ENCODE measurements around the gene GUCA2A. TPM values are rescaled to one million over a fixed set of nuclear protein-coding genes. Genes with fewer than 3 reads are reported as not detected.

GUCA2A gene
- total and polyA plus RNA-seq, 2 of the 13 experiments (the other 11 are each of a cell fraction or from before 2014, with no cell fraction given) = not detected

DNA sequence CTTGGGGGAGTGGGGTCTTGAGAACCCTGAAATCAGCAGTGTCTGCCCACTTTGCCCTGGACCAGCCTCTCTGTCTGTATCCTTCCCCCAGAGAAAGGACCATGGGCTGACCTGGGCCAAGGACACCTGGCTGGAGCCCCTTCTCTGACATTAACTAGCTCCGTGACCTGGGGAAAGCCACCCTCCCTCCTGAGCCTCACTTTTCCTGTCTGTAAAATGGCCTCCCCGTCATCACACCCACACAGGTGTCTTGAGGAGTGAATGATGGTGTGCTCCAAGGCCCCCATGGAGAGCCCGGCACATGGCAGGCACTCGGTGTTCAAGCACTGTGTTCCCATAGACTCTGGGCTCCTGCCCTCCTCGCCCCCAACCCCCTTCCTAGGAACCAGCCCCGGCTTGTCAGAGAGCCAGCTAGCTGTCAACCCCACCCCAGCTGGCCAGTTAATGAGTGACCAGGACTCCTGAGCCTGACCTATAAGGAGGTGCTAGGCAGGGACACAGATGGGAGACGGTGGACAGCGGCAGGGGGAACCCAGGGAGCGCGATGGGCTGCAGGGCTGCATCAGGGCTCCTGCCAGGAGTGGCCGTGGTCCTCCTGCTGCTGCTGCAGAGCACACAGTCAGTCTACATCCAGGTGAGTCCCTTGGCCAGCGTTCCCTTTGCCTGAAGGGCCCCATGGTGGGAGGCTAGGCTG, 11.5 kb downstream of the GUCA2A start, which contains the start of gene GUCA2B (continued):
- TF ChIP-seq, protein P1, sequence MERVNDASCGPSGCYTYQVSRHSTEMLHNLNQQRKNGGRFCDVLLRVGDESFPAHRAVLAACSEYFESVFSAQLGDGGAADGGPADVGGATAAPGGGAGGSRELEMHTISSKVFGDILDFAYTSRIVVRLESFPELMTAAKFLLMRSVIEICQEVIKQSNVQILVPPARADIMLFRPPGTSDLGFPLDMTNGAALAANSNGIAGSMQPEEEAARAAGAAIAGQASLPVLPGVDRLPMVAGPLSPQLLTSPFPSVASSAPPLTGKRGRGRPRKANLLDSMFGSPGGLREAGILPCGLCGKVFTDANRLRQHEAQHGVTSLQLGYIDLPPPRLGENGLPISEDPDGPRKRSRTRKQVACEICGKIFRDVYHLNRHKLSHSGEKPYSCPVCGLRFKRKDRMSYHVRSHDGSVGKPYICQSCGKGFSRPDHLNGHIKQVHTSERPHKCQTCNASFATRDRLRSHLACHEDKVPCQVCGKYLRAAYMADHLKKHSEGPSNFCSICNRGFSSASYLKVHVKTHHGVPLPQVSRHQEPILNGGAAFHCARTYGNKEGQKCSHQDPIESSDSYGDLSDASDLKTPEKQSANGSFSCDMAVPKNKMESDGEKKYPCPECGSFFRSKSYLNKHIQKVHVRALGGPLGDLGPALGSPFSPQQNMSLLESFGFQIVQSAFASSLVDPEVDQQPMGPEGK (CRISPR knock-in tag; IDR thresholded peaks at IDR 0.05) = 0 out of 2 replicates have a peak, but pooled peaks have one; percentile 9

DNA sequence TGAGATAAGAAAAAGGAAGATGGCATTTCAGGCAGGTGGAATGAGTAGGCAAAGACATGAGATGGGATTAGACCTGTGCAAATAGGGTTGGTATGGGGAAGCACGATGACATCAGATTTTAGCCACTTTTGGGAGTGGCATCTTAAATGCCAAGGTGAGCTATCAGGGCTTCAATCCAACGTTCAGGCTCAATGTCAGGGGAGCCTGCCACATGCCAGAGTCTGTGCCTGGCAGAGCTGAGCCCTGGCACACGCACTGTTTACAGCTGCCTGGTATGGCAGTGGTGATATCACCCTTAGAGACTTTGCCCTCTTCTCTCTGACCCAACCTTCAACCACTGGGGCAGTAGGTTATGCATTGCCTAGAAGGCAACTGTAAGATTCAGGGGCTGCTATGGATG, 12.4 kb downstream of the GUCA2A start:
- DNase-seq (ENCODE audit: low spot score) (no peak), ATAC-seq (no peak), FAIRE-seq (no peak)
- no peaks in the 10 kb centered on the region for H3K36me3 ChIP-seq (replicated peaks in 1 of 2; ENCODE audit: control insufficient read depth in 1 of 2, insufficient read depth in 2 of 2, low read length in 2 of 2)
- peaks cover 11% of the 10 kb centered on the region; the same call in 1 of the 2 replicates for H3K4me1 ChIP-seq (ENCODE audit: insufficient read depth, low read length)
- no peaks in the 10 kb centered on the region for H3K79me2 ChIP-seq (ENCODE audit: insufficient read depth, low read length)
- 50% methylated on average over 1 of the region's 3 CpGs for WGBS (ENCODE audit: low lambda C conversion rate)
- H3K4me2 ChIP-seq (ENCODE audit: low read depth, low read length) = no peak overlapping the region
- H3K27ac ChIP-seq (ENCODE audit: extremely low read length, insufficient read depth, low read length) = no peak overlapping the region
- ChIA-PET POLR2A (no interaction called here), CTCF (ENCODE audit: low intra/inter-chr PET ratio, low total read pairs) (no interaction called here)
- no peak overlapping the region for H3K4me3 ChIP-seq (replicated peaks in 1 of 3; ENCODE audit: insufficient read depth in 1 of 3, low read depth in 2 of 3, low read length in 3 of 3)
- intact Hi-C loops (cut with micrococcal nuclease; ENCODE audit: unreplicated experiment) (no loop called here), in situ Hi-C loops (cut with HindIII; ENCODE audit: extremely low pct_ligation_motif_present, low pct_unique_long_range_greater_than_20kb) (no loop called here)
- H3K9ac ChIP-seq (ENCODE audit: insufficient read depth, low read depth, low read length) = no peak overlapping the region
- H2AFZ ChIP-seq (ENCODE audit: low read length) = no peak overlapping the region
- no peaks in the 10 kb centered on the region for H4K20me1 ChIP-seq (ENCODE audit: insufficient read depth, low read length)
- peaks cover 5 to 28% of the 10 kb centered on the region in 2 experiments; a peak in 3 of 5 replicates for H3K27me3 ChIP-seq (ENCODE audit: control insufficient read depth in 1 of 2, insufficient read depth in 2 of 2, low read length in 2 of 2)
- BruUV-seq (replicated peaks) = no TSS peak
- no peaks in the 10 kb centered on the region for H3K9me3 ChIP-seq (ENCODE audit: low read length)
- TF ChIP-seq TARDBP (CRISPR knock-in tag; IDR thresholded peaks at IDR 0.05) = no peak
- TF ChIP-seq ZSCAN22 (CRISPR knock-in tag; IDR thresholded peaks at IDR 0.05) = no peak
- no peak for TF ChIP-seq NFRKB (IDR thresholded peaks at IDR 0.05)
- no peak for TF ChIP-seq ZNF564 (CRISPR knock-in tag; IDR thresholded peaks at IDR 0.05)
- no peak for TF ChIP-seq PHF8 (CRISPR knock-in tag; IDR thresholded peaks at IDR 0.05)
- no peak for TF ChIP-seq BCL6 (CRISPR knock-in tag; IDR thresholded peaks at IDR 0.05)
- TF ChIP-seq PAWR (CRISPR knock-in tag; IDR thresholded peaks at IDR 0.05; ENCODE audit: borderline replicate concordance) = no peak
- no peak for TF ChIP-seq MTF2 (CRISPR knock-in tag; IDR thresholded peaks at IDR 0.05; ENCODE audit: borderline replicate concordance)
- no peak for TF ChIP-seq HNRNPH1 (optimal IDR thresholded peaks at IDR 0.05; ENCODE audit: low read depth, low read length)
- TF ChIP-seq ZNF788 (CRISPR knock-in tag; IDR thresholded peaks at IDR 0.05; ENCODE audit: borderline replicate concordance) = no peak
- TF ChIP-seq, protein P2, sequence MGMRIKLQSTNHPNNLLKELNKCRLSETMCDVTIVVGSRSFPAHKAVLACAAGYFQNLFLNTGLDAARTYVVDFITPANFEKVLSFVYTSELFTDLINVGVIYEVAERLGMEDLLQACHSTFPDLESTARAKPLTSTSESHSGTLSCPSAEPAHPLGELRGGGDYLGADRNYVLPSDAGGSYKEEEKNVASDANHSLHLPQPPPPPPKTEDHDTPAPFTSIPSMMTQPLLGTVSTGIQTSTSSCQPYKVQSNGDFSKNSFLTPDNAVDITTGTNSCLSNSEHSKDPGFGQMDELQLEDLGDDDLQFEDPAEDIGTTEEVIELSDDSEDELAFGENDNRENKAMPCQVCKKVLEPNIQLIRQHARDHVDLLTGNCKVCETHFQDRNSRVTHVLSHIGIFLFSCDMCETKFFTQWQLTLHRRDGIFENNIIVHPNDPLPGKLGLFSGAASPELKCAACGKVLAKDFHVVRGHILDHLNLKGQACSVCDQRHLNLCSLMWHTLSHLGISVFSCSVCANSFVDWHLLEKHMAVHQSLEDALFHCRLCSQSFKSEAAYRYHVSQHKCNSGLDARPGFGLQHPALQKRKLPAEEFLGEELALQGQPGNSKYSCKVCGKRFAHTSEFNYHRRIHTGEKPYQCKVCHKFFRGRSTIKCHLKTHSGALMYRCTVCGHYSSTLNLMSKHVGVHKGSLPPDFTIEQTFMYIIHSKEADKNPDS (CRISPR knock-in tag; IDR thresholded peaks at IDR 0.05) = no peak
- TF ChIP-seq ARHGAP35 (CRISPR knock-in tag; IDR thresholded peaks at IDR 0.05; ENCODE audit: borderline replicate concordance) = no peak
- no peak for TF ChIP-seq NR2F2 (IDR thresholded peaks at IDR 0.05; ENCODE audit: borderline replicate concordance, low read depth)

Data from HepG2 (cell line).